ENCODE results near the gene TERT.

TERT gene

DNA sequence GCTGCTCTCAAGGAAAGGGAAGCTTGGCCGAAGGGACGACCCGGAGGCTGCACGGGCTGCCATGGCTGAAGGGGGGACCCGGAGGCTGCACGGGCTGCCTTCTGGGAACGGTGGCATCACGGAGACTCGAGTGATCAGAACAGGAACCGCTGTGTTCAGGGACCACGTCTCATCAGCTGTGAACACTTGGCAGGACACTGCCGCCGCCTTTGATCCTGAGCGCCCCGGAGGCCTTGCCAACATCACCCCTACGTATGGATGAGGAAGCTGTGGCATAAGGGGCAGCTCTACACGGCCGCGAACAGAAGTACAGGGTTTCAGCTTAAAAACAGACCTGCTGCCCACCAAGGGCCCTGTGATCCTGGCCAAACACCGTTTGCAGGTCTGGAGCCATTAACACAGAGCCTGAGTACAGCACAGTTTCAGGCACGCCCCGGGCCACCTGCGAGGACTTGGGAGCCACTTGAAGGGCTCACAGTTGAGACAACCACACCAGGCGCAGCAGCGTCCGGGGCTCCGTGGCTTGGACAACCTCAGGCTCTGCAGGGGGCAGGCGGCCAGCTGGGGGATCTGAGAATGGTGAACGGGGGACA lies 23.9 kb upstream of the TERT start:
- no peak for DNase-seq (ENCODE audit: low read depth, low spot score)

DNA sequence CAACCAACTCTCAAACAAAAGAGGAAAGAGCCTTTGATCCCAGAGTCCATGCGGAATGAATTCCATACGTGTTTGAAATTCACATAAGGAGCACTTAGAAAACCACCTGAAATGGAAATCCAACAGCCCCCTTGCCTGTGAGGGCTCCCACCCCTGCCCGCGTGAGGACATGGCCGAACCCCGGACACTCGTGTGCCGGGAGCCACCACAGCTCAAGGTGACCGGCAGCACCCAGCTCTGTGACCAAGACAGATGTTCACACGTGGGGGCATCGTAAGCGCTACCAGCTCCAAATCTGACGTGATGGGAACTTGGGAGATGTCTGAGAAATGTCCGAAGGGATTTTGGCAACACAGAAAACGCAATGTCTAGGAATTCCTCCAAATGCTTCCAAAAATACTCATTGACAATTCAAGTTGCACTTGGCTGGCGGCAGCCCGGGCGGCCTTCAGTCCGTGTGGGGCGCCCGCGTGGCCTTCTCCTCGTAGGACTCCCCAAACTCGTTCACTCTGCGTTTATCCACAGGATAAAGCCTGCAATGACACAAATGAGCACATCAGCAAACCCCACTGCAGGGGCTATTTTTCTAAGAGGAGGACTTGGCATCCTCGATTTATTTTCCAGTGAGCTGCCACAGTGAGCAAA lies 23.2 kb upstream of the TERT start:
- no peak for DNase-seq (ENCODE audit: low read depth, low spot score)

DNA sequence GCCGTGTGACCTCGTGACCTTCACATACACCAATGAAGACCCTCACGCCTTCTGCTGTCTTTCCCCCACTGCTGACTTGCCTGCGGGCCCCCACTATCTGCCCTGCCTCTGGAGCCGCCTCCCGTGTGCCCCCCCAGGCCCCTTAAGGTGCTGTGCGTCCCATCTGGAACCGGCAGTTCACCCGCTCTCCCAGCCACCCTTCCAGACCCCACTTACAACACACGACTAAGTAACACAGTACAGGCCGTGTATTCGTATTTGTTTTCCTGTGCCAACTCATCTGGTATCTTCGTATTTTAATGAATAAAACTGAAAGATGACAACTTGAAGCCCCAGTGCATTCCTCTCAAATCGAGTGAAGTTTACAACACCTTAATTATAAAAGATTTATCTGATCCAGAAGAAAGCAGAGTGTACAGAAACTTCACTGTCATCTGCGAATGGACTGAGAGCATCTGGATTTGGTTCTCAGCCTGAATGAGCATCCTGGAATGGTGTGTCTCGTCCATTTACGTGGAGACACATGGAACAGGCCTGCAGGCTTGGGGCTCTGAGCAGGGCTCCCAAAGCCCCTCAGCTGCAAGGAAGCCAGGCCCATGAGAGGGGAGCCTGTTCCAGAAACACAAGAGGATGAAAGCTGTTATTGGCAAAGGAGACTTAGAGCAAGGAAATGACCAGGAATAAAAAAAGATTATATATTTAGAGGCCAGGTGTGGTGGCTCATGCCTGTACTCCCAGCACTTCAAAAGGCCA lies 21.9 kb upstream of the TERT start:
- no peak for DNase-seq (ENCODE audit: low read depth, low spot score)

DNA sequence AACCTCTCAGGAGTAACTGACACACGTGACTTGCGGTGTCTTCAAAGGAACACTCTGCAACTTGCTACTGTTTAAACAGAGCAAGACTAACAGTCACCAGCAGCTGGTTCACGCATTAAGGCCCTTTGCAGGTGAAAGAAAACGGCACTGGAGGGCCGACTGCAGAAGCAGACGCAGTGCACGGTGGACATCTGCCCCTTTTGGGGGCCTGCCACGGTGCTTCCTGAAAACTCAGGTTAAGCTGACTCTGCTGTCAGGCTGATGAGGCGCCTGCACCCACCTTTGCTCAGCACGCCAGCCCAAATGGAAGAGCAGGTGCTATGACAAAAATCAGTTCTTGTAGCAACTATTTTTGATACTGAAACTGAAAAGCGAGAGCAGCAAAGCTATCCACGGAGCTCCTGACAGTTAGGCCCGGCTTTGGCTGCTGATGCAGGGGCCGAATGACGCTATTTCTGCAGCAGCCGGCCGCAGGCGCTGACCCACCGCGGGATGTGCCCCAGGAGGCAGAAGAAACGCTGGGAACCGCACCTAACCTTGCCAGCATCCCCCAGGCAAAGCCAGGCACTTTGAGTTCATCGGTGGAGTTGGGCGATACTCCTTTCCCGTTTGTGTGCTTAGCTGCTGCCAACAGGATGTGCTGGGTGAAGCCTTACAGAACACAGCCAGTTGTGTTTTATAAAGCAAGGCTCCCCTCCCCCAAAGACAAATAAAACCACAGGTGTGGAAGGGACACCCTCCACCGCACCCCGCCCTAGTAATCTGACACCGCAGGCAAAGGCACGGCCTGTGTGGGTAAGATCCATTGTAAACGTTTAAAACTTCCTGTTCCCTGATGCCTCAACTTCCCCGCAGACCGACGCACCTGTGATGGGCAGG lies 21.1 kb upstream of the TERT start:
- DNase-seq (ENCODE audit: low read depth, low spot score) = no peak

DNA sequence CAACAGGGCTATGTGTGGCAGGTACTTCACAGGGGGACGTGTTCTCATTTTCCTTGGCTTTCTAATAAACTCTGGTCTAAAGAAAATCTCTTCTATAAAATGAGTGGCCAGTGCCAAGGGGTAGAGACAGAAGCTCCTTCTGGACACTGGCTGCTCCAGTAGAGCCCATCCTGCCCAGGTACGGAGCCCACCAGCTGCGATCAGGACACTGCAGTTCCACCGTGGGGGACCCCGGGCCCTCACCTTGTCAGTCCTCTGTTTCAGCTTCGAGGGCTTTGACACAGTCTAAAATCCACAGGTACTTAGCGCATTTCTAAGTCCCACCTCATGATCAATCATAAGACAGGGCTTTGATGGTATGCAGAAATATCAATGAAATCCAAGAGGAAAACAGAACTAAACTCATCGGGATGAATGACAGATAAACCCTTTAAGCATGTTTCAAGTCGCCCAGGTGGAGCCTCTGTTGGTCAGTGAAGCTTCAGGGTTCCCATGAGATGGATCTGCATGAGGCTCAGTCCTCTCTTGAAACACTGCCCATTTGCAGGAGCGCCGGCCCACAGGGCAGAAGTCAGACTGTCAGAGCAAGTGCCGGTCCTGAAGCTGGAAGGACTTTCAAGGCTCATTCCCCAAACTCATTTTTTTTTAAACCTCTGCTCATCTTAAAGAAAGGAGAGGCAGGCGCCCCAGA lies 20.3 kb upstream of the TERT start:
- DNase-seq (ENCODE audit: low read depth, low spot score) = no peak

DNA sequence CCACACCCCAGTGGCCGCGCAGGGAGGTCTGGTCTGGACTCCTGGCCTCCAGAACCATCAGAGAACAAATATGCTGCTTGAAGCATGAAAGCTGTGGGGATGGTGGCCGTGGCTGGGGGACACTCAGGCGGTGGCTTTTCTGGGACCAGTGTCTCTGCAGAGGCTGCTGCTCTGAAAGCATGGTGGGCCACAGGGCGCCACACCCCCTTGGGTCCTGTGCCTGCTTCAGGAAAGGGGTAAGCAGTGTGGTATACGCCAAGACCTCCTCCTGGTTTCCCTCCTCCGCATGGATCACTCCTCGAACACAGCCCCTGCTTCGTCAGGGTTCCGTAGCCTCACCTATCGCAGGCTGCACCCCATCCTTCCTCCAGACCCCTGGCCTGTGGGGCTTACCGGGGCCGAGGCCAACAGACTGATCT lies 19.7 kb upstream of the TERT start:
- no peak for DNase-seq (ENCODE audit: low read depth, low spot score)

DNA sequence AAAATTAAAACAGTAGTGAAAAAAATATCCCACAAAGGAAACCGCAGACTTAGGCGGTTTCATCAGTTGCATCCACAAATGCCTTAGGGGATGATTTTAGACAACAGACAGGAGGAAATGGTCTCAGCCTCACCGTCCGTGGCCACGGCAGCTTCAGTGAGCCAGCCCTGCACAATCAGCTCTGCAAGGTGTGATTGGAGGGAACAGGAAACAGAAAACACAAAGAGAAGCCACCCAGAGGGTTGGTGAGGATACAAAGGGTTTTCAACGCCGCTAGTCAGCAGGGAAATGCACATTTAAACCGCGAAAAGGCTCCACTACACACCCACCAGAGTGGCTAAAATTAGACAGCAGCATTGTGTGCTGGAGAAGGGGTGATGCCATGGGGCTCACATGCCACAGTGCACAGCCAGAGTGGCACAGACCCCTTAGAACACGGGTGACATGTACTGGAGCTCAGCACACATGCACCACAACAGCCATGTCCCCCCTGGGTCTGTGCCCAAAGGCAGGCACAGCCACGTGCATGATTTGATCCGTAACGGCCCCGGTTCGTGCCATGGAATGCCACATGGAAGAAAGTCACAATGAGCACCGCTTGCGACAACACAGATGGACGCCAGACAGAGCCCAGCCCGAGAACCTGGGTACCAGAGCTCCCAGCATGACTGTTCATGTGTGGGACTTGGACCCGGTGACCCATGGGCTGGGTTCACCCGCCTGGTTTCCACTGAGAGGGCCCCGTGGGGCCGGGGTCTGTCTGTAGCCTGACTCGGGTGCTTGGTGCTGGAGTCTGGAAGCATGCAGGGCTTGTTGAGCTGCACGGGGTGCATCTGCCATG lies 18.3 kb upstream of the TERT start:
- DNase-seq (ENCODE audit: low read depth, low spot score) = no peak

DNA sequence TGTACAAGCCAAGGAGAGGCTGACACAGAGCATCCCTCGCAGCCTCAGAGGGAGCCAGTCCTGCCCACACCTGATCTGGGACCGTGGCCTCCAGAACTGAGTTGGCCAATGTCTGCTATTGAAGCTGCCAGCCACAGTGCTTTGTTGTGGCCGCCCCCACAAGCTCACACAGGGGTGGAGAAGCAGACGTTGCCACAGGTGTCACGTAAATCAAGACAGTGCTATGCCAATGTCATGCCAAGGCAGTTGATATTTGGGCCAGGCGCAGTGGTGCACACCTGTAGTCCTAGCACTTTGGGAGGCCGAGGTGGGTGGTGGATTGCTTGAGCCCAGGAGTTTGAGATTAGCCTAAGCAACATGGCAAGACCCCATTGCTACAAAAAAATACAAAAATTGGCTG lies 17.3 kb upstream of the TERT start:
- DNase-seq (ENCODE audit: low read depth, low spot score) = no peak

DNA sequence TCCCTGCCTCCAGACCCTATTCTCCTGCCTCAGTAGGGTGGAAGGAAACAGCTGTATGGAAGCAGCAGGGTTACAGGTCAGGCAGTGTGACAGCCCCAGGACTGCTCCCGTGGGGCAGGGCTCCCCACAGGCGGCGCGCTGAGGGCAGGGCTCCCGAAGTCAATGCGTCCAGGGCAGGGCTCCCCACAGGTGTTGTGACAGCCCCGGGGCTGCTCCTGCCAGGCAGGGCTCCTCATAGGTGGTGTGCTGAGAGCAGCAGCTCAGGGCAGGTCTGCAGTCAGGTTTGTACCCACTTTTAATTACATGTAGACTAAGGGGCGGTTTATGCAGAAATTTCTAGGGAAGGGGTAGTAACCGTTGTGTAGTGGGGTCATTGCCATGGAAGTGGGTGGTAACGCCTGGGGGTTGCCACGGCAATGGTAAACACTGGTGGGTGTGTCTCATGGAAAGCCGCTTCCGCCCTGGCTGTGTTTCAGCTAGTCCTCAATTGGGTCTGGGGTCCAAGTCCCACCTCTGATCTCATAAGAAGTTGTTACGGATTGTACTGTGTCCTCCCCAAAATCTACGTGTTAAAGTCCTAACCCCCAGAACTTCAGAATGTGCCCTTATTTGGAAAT lies 16.7 kb upstream of the TERT start:
- DNase-seq (ENCODE audit: low read depth, low spot score) = no peak

DNA sequence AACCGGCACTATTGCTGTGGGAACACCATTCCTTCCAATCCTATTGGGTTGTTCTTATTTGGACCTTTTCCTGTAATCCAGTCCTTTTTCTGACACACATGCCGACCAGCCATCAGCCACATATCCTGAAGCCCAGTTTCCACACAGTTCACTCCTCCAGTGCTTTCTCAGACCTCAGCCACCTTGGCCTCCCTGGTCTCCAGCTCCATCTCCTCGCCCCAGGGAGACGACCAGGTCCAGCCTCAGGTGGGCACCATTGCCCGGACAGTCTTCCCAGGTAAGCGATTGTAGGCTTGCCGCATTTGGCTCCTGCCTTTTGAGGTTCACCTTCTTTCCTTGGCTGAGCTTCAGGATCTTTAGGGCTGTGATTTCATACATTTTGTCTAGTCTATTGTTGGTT lies 15.2 kb upstream of the TERT start:
- no peak for DNase-seq (ENCODE audit: low read depth, low spot score)

DNA sequence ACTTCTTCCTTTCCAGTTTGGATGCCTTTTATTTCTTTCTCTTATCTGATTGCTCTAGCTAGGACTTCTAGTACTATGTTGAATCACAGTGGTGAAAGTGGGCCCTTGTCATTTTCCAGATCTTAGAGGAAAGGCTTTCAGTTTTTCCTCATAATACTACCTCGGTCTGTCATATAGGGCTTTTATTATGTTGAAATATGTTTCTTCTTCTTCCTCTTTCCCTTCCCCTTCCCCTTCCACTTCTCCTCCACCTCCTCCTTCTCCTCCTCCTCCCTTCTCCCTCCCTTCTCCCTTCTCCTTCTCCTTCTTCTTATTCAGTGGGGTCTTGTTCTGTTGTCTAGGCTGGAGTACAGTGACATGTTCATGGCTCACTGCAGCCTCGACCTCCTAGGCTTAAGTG lies 9.2 kb upstream of the TERT start:
- no peak for DNase-seq (ENCODE audit: low read depth, low spot score)

DNA sequence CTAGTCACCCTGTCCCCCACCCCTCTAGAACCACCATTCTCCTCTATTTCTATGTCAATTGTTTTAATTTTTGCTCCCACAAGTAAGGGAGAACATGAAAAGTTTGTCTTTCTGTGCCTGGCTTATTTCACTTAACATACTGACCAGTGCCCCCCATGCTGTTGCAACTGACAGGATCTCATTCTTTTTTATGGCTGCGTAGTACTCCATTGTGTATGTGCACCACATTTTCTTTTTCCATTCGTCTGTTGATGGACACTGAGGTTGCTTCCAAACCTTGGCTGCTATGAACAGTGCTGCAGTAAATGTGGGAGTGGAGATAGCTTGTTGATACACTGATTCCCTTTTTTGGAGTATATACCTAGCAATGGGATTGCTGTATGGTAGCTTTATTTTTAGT lies 7.4 kb upstream of the TERT start:
- no peak for DNase-seq (ENCODE audit: low read depth, low spot score)

DNA sequence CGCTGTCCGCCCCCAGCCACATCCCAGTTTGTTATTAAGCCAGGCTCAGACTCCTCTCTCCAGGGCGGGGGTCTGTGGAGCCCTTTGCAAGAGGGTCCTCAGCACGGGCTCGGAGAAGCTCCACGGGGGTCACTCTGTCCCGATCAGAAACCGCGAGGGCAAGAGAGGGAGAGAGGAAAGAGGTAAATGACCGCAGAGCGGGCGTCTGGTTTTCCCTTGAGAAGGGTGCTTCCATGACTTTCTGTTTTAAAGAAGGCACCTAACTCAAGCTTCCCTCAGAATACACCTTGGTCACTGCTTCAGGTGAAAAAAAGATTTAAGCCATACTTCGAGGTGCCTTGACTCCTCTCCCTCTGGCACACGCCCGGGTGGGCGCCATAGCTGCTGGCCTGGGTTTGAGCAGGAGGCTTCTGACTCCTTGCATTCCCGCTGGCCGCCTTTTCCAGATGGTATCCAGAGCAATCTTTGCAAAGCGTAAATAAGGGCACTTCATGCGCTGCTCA lies 5.8 kb upstream of the TERT start:
- no peak for DNase-seq (ENCODE audit: low read depth, low spot score)

DNA sequence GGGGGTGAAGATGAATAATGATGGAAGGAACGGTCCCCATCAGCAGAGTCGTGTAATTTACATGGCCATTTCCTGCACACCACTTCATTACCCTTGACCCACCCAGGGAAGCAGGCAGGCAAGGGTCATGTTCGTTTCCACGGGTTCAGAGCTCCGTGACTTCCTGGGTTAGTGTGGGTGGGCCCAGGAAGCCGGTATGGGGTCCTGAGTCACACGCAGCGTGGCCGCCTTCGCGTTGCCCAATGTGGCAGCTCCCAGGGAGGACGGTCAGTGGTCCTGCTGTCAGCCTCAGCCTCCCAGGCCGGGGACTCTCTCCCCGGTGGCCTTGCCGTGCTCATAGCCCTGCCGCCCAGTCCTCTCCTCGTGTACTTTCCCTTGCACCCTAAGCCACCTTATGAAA lies 5.1 kb upstream of the TERT start:
- DNase-seq (ENCODE audit: low read depth, low spot score) = no peak

DNA sequence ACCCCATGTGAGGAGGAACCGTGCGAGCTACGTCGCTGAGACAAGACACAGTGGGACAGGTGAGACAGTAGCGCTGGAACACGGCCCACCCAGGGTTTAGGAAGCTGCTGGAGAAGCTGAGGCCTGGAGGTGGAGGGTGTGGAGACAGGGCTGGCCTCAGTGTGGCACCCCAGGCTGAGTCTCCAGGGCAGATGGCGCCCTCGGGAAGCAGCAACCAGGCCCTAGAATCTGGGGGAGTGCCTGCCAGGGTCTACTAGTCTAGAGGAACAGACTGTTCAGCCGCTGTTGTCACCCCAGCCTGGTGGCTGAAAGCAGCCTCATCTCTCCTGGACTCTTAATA lies 4.6 kb upstream of the TERT start:
- DNase-seq (ENCODE audit: low read depth, low spot score) = no peak

DNA sequence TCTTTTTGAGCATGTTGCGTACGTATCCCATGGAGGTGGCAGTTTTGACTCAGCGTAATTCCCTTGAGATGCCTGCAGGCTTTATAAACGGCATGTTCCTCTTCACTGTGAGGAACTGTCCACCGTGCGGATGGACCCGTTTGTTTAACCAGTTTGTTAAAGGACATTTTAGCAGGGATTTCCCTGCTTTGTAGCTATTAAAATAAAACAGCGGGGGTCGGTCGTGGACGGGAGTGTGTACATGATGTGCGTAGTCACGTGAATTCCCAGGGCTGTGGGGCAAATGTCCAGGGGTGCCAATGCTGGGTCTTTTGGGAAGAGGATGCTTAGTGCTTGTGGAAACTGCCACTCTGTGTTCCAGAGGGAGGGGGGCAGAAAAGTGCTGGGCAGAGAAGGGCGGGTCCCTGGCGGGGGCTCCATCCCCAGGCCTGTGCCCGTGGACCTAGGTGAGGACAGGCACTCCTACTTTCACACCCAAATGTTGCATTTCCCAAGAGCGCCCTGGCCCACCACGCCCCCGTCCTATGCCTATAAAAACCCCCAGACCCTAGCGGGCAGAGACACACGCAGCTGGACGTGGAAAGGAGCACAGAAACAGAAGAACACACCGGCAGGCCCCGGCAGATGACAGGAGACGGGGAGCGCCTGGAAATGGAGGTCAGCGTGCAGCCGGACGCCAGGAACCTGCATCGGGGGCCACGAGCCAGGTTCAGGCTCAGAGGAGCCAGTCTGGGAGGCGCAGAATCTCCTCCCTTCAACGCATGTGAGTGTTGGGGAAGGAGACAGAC lies 4.0 kb upstream of the TERT start:
- DNase-seq (ENCODE audit: low read depth, low spot score) = no peak

DNA sequence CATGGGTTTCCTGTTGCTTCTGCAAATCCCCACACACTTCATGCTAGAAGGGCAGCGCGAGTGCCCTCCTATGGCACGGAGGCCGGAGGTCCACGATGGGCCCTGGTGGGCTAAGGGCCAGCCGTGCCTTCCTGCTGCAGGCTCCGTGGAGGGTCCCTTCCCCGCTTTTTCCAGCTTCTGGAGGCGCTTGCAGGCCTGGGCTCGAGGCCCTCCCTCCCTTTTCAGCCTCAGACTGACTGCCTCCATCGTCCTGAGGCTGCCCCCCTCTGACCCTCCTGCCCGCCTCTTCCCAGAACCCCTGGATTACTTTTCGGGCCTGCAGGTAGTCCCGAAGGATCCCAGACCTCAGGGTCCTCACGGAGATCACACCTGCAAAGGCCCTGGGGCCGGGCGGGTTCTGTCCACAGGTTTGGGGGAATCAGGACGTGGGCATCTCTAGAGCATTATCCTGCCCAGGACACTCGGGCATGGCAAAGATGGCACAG lies 3.2 kb upstream of the TERT start:
- no peak for DNase-seq (ENCODE audit: low read depth, low spot score)

DNA sequence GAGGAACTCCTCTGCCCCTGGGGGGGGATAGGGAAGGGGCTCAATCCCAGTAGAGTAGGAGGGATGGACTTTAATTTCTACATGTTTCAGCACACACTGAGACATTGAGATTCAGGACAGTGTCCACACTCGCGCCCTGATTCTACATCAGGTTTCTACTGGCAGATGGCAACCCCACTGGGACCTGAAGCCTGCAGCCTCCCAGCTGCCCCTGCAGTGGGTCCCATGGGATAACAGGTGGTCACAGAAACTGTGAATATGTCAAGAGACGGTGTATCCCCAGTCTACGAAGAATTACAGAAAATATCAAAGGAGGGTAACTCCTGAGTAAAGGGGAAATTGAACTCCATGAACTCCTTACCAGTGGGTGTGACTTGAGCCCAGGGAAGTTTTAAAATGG lies 2.4 kb upstream of the TERT start:
- DNase-seq (ENCODE audit: low read depth, low spot score) = no peak

DNA sequence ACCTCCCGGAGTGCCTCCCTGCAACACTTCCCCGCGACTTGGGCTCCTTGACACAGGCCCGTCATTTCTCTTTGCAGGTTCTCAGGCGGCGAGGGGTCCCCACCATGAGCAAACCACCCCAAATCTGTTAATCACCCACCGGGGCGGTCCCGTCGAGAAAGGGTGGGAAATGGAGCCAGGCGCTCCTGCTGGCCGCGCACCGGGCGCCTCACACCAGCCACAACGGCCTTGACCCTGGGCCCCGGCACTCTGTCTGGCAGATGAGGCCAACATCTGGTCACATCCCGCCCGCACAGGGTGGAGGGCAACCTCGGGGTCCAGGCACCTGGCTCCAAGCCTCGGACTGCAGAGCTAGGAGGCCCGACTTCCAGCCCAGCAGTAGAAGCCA lies 776 bp upstream of the TERT start:
- no peak for DNase-seq (ENCODE audit: low read depth, low spot score)

Data from activated naive CD8-positive, alpha-beta T cell treated with anti-CD3 and anti-CD28 coated beads, Interleukin-2, amount 50 U/mL, for 16 hours (primary cell).